Pulmonary artery endothelial cell (primary cell): ENCODE data around the gene GFRA1. TPM values are rescaled to one million over a fixed set of nuclear protein-coding genes. Genes with fewer than 3 reads are reported as not detected.
"Not testable (repeated sequence)": the region's sequence is repeated elsewhere in the genome, so short reads cannot be mapped to it uniquely, and the experiment has no call there.

Experiments
- DNase-seq: peaks from one replicate; pipeline ENCODE4 v3.0.0-alpha.2; 2011; ENCODE audit warnings: low read depth, low spot score
- total RNA-seq: library from RNA; depleted of rRNA; stranded (reverse); fragments of >200 nt; gene quantifications from 2 replicates; pipeline ENCODE4 v1.2.3, GENCODE V29; 2014

GFRA1 gene
- total RNA-seq, 1 donor from 2014 or later = 0.07 TPM

- DNase-seq = no peak
Measured at GRCh38 chr10:116070743-116071320, 202.2 kb downstream of the GFRA1 start.

GRCh38 chr10:116069856-116070255 lies 203.2 kb downstream of the GFRA1 start:
- no peak for DNase-seq

GRCh38 chr10:116067825-116068224 lies 205.2 kb downstream of the GFRA1 start:
- no peak for DNase-seq

- DNase-seq = no peak
Measured at GRCh38 chr10:116063107-116063506, 209.9 kb downstream of the GFRA1 start.

DNA sequence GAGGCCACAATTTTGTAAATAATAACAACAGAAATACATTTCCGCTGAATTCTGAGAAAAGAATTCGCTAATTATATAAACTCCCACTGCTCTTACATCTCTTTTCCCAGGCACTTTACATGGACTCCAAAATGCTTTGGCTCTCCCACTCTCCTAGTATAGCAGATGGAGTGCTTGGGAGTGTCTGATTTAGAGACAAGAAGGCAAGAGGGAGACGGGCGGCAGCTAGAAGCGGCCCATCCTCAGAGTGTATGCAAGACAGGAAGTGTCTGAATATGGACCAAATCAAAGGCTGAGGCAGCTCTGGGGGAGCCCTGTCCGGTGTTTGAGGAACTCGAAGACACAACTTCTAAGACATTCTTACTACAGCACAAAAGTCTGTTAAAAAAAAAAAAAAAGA lies 212.1 kb downstream of the GFRA1 start:
- no peak for DNase-seq

GRCh38 chr10:116059320-116059719 lies 213.7 kb downstream of the GFRA1 start:
- no peak for DNase-seq

DNA sequence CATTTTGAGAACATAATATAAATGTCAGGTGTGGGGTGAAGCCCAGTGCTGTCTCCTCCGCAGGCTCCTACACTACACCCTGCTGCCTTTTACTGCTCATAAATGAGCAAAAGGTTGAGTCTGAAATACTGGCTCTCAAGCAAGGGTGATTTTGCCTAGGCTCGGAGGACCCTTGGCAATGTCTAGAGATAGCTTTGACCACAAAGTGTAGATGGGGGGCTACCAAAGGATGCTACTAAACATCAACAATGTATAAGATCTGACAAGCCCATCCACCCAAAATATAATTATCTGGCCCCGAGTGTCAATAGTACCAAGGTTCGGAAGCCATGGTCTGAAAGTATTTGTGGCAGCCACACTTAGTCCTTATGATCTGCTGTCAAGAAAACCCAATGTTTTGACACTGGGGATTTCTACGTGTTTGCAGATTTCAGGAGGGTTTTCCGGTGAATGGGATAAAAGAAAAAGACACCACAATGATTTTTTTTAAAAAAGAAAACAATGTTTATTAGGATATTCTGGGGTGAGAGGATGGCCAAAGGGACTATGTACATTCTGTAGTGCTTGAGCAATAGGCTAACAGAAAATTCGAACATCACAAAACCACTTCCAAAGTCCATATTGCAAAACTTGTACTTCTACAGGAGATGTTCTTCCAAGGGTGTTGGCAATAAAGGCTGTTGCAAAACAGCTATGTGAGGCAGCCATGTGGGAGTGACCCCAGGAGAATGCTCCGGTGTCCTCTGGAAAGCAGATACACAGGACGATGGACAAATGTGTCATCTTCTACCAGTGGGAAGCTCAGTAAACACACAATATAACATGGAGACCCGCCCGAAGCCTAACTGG lies 216.3 kb downstream of the GFRA1 start:
- DNase-seq = no peak

- no peak for DNase-seq
Measured at GRCh38 chr10:116055917-116056252, 217.1 kb downstream of the GFRA1 start.

- no peak for DNase-seq
Measured at GRCh38 chr10:116055252-116055916, 217.6 kb downstream of the GFRA1 start.

GRCh38 chr10:116053910-116054309 lies 219.1 kb downstream of the GFRA1 start:
- DNase-seq = no peak

- DNase-seq = not testable (repeated sequence)
Measured at GRCh38 chr10:116053009-116053730, 219.8 kb downstream of the GFRA1 start.

DNA sequence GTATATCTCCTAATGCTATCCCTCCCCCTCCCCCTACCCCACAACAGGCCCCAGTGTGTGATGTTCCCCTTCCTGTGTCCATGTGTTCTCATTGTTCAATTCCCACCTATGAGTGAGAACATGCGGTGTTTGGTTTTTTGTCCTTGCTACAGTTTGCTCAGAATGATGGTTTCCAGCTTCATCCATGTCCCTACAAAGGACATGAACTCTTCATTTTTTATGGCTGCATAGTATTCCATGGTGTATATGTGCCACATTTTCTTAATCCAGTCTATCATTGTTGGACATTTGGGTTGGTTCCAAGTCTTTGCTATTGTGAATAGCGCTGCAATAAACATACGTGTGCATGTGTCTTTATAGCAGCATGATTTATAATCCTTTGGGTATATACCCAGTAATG lies 220.5 kb downstream of the GFRA1 start:
- not testable (repeated sequence) for DNase-seq

DNA sequence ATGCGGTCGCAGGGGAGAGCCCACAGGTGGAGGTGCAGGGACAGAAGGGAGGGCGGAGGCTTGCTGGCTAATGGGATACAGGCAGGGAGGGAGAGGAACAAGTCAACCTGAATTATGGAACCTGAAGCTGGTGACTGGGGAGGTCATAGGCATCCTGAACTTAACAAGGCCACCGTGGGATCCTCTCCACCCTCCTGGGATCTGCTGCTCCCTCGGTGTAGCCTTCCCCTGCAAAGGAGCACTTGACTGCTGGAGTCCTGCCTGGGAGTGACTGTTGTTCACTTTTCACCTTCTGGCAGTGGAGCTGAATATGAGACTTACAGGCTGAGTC lies 223.1 kb downstream of the GFRA1 start:
- DNase-seq = no peak

- no peak for DNase-seq
Measured at GRCh38 chr10:116049158-116049973, 223.6 kb downstream of the GFRA1 start.

- no peak for DNase-seq
Measured at GRCh38 chr10:116045366-116046356, 227.3 kb downstream of the GFRA1 start.

DNA sequence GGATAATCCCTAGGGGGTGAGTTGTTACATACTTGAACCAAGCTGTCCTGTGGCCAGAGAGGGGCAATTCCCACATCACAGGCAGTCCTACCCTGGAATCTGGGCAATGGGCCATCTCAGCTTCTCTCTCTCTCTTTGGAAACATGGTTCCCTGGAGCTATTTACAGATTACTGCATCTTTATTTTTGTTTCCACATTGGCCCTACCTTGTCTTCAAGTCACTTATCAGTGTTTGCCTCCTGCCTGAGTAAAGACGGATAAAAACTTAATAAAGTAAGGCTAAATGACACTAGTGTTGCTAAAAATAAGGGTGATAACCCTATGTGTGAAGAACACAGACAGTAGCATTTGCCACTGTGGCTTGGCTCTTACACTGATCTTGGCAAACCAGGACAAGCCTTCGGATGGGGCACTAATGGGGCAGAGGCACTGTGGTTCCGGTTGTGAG lies 228.2 kb downstream of the GFRA1 start:
- DNase-seq = no peak

GRCh38 chr10:116043861-116044260 lies 229.1 kb downstream of the GFRA1 start:
- no peak for DNase-seq

- DNase-seq = no peak
Measured at GRCh38 chr10:116043304-116043703, 229.7 kb downstream of the GFRA1 start.

GRCh38 chr10:116041948-116042347 lies 231.1 kb downstream of the GFRA1 start:
- DNase-seq = no peak

- no peak for DNase-seq
Measured at GRCh38 chr10:116039612-116040011, 233.4 kb downstream of the GFRA1 start.
